Thyroid gland (tissue), 4 donors: ENCODE measurements around the gene DEF6. TPM values are rescaled to one million over a fixed set of nuclear protein-coding genes. Genes with fewer than 3 reads are reported as not detected.
A peak's percentile ranks its signal among the peaks of the same experiment; 100 is the strongest.

Source experiments
- DNase-seq, 2 donors: peaks; one replicate each; pipeline ENCODE4 v3.0.0-alpha.2; 2019
- H3K27ac ChIP-seq, 3 donors: fragments of 200-600 bp; sonication (generic); 1 replicate in 2 of 3; 2 replicates in 1 of 3; pipeline ENCODE4 v1.5.1; 2016 to 2019; ENCODE audit warnings: mild to moderate bottlenecking in 1 of 3, moderate library complexity in 1 of 3
- H3K27me3 ChIP-seq: fragments of 200-600 bp; sonication (generic); one replicate; pipeline ENCODE4 v1.5.1; 2019
- H3K36me3 ChIP-seq, 2 donors: fragments of 200-600 bp; sonication (generic); one replicate each; pipeline ENCODE4 v1.5.1; 2016 to 2019
- H3K4me1 ChIP-seq, 2 donors: fragments of 200-600 bp; sonication (generic); one replicate each; pipeline ENCODE4 v1.5.1; 2017 to 2019
- H3K4me3 ChIP-seq, 3 donors: fragments of 200-600 bp; sonication (generic); replicated peaks in 1 of 3; 1 replicate in 2 of 3; 2 replicates in 1 of 3; pipeline ENCODE4 v1.5.1; 2016; ENCODE audit warnings: mild to moderate bottlenecking in 1 of 3
- H3K9me3 ChIP-seq: fragments of 200-600 bp; sonication (generic); one replicate; pipeline ENCODE4 v1.5.1; 2017
- CTCF ChIP-seq, 6 experiments: fragments of 200-600 bp in 3 of 6; fragments of 450-650 bp in 3 of 6; sonication (generic) in 3 of 6; IDR thresholded peaks; one replicate each; pipeline ENCODE4 v1.5.1; 2016 to 2019; ENCODE audit warnings: antibody characterized with exemption in 6 of 6, mild to moderate bottlenecking in 2 of 6, inconsistent platforms in 1 of 6, moderate library complexity in 1 of 6
- POLR2A ChIP-seq, 2 donors: fragments of 450-650 bp; IDR thresholded peaks; one replicate each; pipeline ENCODE4 v1.6.1; 2017; ENCODE audit warnings: antibody characterized with exemption in 2 of 2, mild to moderate bottlenecking in 2 of 2, moderate library complexity in 1 of 2
- WGBS, 2 donors: methylation state at CpG; one replicate each; pipeline ENCODE4 v1.1.5; 2017; 5-methylcytosine and 5-hydroxymethylcytosine counted together
- intact Hi-C: fragments of 100-400 bp; cut with DNase I; formaldehyde crosslinking; loops from one replicate; pipeline ENCODE4 v1.15.1; 2023
- total RNA-seq, 4 donors: library from RNA; depleted of rRNA; stranded (reverse); fragments of >200 nt; gene quantifications; one replicate each; pipeline ENCODE4 v1.2.3, GENCODE V29; 2016

The DEF6 gene
- 1 to 10 TPM; 5.2 to 9.3 (median 6.0) TPM for total RNA-seq

- no peaks in the 10 kb centered on the region for H3K27me3 ChIP-seq
- H3K9me3 ChIP-seq, result no peaks in the 10 kb centered on the region
- H3K36me3 ChIP-seq, result peaks cover 19 to 22% of the 10 kb centered on the region in 2 donors
- H3K27ac ChIP-seq, result peak within 1 kb of the TSS in 2 of 3 donors; percentile 16 to 30
- 24 to 33% methylated on average over 10 to 20 of the region's 35 CpGs for WGBS, 2 donors
- peaks cover 4 to 16% of the 10 kb centered on the region in 2 donors for H3K4me1 ChIP-seq
- intact Hi-C loops, result loop anchor here (5.0 kb wide), 1 partner anchor 149 kb away; no protein-coding TSS in a partner anchor
- DNase-seq, result peak; percentile 87 to 89
- H3K4me3 ChIP-seq, result peak within 1 kb of the TSS in 1 of 3 donors; percentile 14
- peak; percentile 22 to 95 (median 76) for TF ChIP-seq CTCF (IDR thresholded peaks at IDR 0.05)
- TF ChIP-seq POLR2A (IDR thresholded peaks at IDR 0.05), result no peak
These were observed at the start of gene DEF6 for GRCh38 chr6:35297601-35298481. TSS of gene DEF6 (plus strand) at chr6:35297818. CDS start at chr6:35297857, 39 bp downstream.

GRCh38 chr6:35248300-35248699, 49.3 kb upstream of the DEF6 start:
- no peaks in the 10 kb centered on the region for H3K27me3 ChIP-seq
- peaks cover 0 to 6% of the 10 kb centered on the region in 2 donors for H3K4me1 ChIP-seq
- no peaks in the 10 kb centered on the region for H3K9me3 ChIP-seq
- intact Hi-C loops, result no loop called here
- TF ChIP-seq CTCF (IDR thresholded peaks at IDR 0.05) (no peak), POLR2A (IDR thresholded peaks at IDR 0.05) (no peak)
- 64 to 73% methylated on average over 3 of the region's 3 CpGs for WGBS, 2 donors
- H3K27ac ChIP-seq, result no peak overlapping the region
- H3K36me3 ChIP-seq, result peaks cover 12 to 36% of the 10 kb centered on the region in 2 donors
- H3K4me3 ChIP-seq, result no peak overlapping the region
- no peak for DNase-seq

- H3K4me1 ChIP-seq, result peaks cover 0 to 6% of the 10 kb centered on the region in 2 donors
These were observed 48.7 kb upstream of the DEF6 start for GRCh38 chr6:35248965-35249364.

GRCh38 chr6:35251949-35252348, 45.7 kb upstream of the DEF6 start:
- Histone ChIP-seq H3K27ac (no peak overlapping the region), H3K4me1 (peaks cover 0 to 6% of the 10 kb centered on the region in 2 donors), H3K36me3 (peaks cover 0 to 2% of the 10 kb centered on the region in 2 donors), H3K4me3 (no peak overlapping the region), H3K9me3 (no peaks in the 10 kb centered on the region), H3K27me3 (no peaks in the 10 kb centered on the region)
- TF ChIP-seq CTCF (IDR thresholded peaks at IDR 0.05), result no peak
- no peak for TF ChIP-seq POLR2A (IDR thresholded peaks at IDR 0.05)
- WGBS, 2 donors, result 98 to 100% methylated on average over 3 of the region's 3 CpGs
- intact Hi-C loops, result no loop called here
- DNase-seq, result no peak

More at GRCh38 chr6:35248965-35249364, 48.7 kb upstream of the DEF6 start:
- Histone ChIP-seq H3K27me3 (no peaks in the 10 kb centered on the region), H3K36me3 (peaks cover 12 to 30% of the 10 kb centered on the region in 2 donors), H3K27ac (no peak overlapping the region), H3K9me3 (no peaks in the 10 kb centered on the region), H3K4me3 (no peak overlapping the region)
- no peak for TF ChIP-seq POLR2A (IDR thresholded peaks at IDR 0.05)
- intact Hi-C loops, result no loop called here
- no peak for DNase-seq
- 70 to 74% methylated on average over 3 of the region's 3 CpGs for WGBS, 2 donors

- intact Hi-C loops, result no loop called here
- Histone ChIP-seq H3K27ac (no peak overlapping the region), H3K9me3 (no peaks in the 10 kb centered on the region), H3K36me3 (no peaks in the 10 kb centered on the region), H3K27me3 (no peaks in the 10 kb centered on the region), H3K4me3 (no peak overlapping the region), H3K4me1 (peaks cover 7% of the 10 kb centered on the region in 2 donors)
- WGBS, 2 donors, result 75 to 89% methylated on average over 1 of the region's 1 CpG
- no peak for TF ChIP-seq POLR2A (IDR thresholded peaks at IDR 0.05)
- no peak for TF ChIP-seq CTCF (IDR thresholded peaks at IDR 0.05)
- DNase-seq, result no peak
These were observed 44.4 kb upstream of the DEF6 start for GRCh38 chr6:35253249-35253648.
